Brain microvascular endothelial cell (primary cell): ENCODE data around the gene RCAN2.

Experiments
- DNase-seq: peaks from one replicate; pipeline ENCODE4 v3.0.0-alpha.2; 2020
- H3K27ac ChIP-seq: fragments of 250-450 bp; sonication (Bioruptor Pico); 2 replicates; pipeline ENCODE4 v1.5.1; 2020; ENCODE audit warnings: mild to moderate bottlenecking, moderate library complexity
- H3K27me3 ChIP-seq: fragments of 250-450 bp; sonication (Bioruptor Pico); replicated peaks from 2 replicates; pipeline ENCODE4 v1.5.1; 2020; ENCODE audit warnings: mild to moderate bottlenecking
- H3K36me3 ChIP-seq: fragments of 250-450 bp; sonication (Bioruptor Pico); replicated peaks from 2 replicates; pipeline ENCODE4 v1.5.1; 2020; ENCODE audit warnings: mild to moderate bottlenecking
- H3K4me3 ChIP-seq: 2 replicates; pipeline ENCODE4 v1.5.1; 2011; ENCODE audit warnings: low read depth, mild to moderate bottlenecking, control low read depth, low read length, moderate library complexity
- CTCF ChIP-seq: IDR thresholded peaks from 2 replicates; pipeline ENCODE4 v1.5.1; 2011; ENCODE audit warnings: low read depth, mild to moderate bottlenecking, moderate library complexity, low read length, control low read depth, inconsistent platforms; ENCODE audit errors: missing control alignments
- in situ Hi-C: cut with HindIII; loops from 2 replicates; pipeline ENCODE4 v1.10.0; 2017; ENCODE audit warnings: low sequenced_read_pairs, low pct_ligation_motif_present

Gene RCAN2

GRCh38 chr6:46526607-46527006 is 35.4 kb upstream of the RCAN2 start:
- Histone ChIP-seq H3K4me3 (no peak overlapping the region), H3K27ac (no peak overlapping the region), H3K27me3 (no peaks in the 10 kb centered on the region), H3K36me3 (no peaks in the 10 kb centered on the region)
- in situ Hi-C loops: no loop called here
- DNase-seq: no peak
- no peak for TF ChIP-seq CTCF

GRCh38 chr6:46525583-46525982 is 34.3 kb upstream of the RCAN2 start:
- Histone ChIP-seq H3K27me3 (no peaks in the 10 kb centered on the region), H3K36me3 (no peaks in the 10 kb centered on the region), H3K4me3 (no peak overlapping the region), H3K27ac (no peak overlapping the region)
- no peak for TF ChIP-seq CTCF
- in situ Hi-C loops: no loop called here
- DNase-seq: no peak

- H3K36me3 ChIP-seq: no peaks in the 10 kb centered on the region
- peak; percentile 37 for DNase-seq
- no peak for TF ChIP-seq CTCF
- H3K27ac ChIP-seq: no peak overlapping the region
- H3K4me3 ChIP-seq: no peak overlapping the region
- H3K27me3 ChIP-seq: no peaks in the 10 kb centered on the region
- in situ Hi-C loops: no loop called here
These were observed 30.3 kb upstream of the RCAN2 start for GRCh38 chr6:46521464-46521971.

- DNase-seq: no peak
- no peak overlapping the region for H3K4me3 ChIP-seq
- H3K27ac ChIP-seq: no peak overlapping the region
- in situ Hi-C loops: no loop called here
- TF ChIP-seq CTCF: no peak
- no peaks in the 10 kb centered on the region for H3K36me3 ChIP-seq
- no peaks in the 10 kb centered on the region for H3K27me3 ChIP-seq
These were observed 26.0 kb upstream of the RCAN2 start for GRCh38 chr6:46517202-46517601.

GRCh38 chr6:46513533-46513932 is 22.3 kb upstream of the RCAN2 start:
- H3K27me3 ChIP-seq: no peaks in the 10 kb centered on the region
- in situ Hi-C loops: no loop called here
- no peak for TF ChIP-seq CTCF
- no peak for DNase-seq
- no peak overlapping the region for H3K27ac ChIP-seq
- H3K36me3 ChIP-seq: no peaks in the 10 kb centered on the region
- H3K4me3 ChIP-seq: no peak overlapping the region

- no peak overlapping the region for H3K27ac ChIP-seq
- no peak for TF ChIP-seq CTCF
These were observed 20.1 kb upstream of the RCAN2 start for GRCh38 chr6:46511320-46511719.

More at GRCh38 chr6:46511320-46511719, 20.1 kb upstream of the RCAN2 start:
- no peak for DNase-seq
- in situ Hi-C loops: no loop called here
- no peaks in the 10 kb centered on the region for H3K27me3 ChIP-seq
- H3K36me3 ChIP-seq: no peaks in the 10 kb centered on the region
- H3K4me3 ChIP-seq: no peak overlapping the region
